A549 (cell line): Measurements from ENCODE around the gene ROBO1. TPM values are rescaled to one million over a fixed set of nuclear protein-coding genes. Genes with fewer than 3 reads are reported as not detected.

Experiments used
- ATAC-seq, 2 experiments: fragments of 200-7000 bp in 1 of 2; fragments of >200 bp in 1 of 2; cut with Nextera tagmentation in 1 of 2; cut with Tn5 transposase in 1 of 2; 3 replicates each; pipeline versions ENCODE4 v1.8.0 to v1.9.1; 2018 to 2020; ENCODE audit warnings: mild to moderate bottlenecking in 1 of 2, moderate library complexity in 1 of 2
- CTCF ChIA-PET: fragments of 300-600 bp; sonication (Branson Sonifier 250); formaldehyde crosslinking; extraction: SDS; loops from one replicate; lab custom pipeline; 2021; ENCODE audit warnings: antibody characterized with exemption, inconsistent platforms; lab: Yijun Ruan, JAX
- POLR2A ChIA-PET: fragments of 350-600 bp; formaldehyde crosslinking; extraction: SDS; loops from one replicate; lab custom pipeline; 2021; ENCODE audit warnings: antibody characterized with exemption, inconsistent platforms; lab: Yijun Ruan, JAX
- DNase-seq, 2 experiments: peaks; one replicate each; pipeline versions ENCODE4 v3.0.0 to v3.0.0-alpha.2; 2011 to 2016; ENCODE audit warnings: low read depth in 1 of 2, low spot score in 1 of 2
- FAIRE-seq: peaks from 2 replicates; lab custom pipeline; 2011; peaks lifted over from hg19 to GRCh38; lab: Jason Lieb, UNC
- H3K27ac ChIP-seq, 2 experiments: fragments of >200 bp; sonication (Bioruptor Twin); formaldehyde crosslinking; 3 replicates each; pipeline ENCODE4 v1.5.1; 2016 to 2017
- H3K4me1 ChIP-seq: fragments of >200 bp; sonication (Bioruptor Twin); formaldehyde crosslinking; 3 replicates; pipeline ENCODE4 v1.6.1; 2016
- H3K4me2 ChIP-seq: fragments of >200 bp; sonication (Bioruptor Twin); formaldehyde crosslinking; 3 replicates; pipeline ENCODE4 v1.6.1; 2016
- H3K4me3 ChIP-seq: fragments of >200 bp; sonication (Bioruptor Twin); formaldehyde crosslinking; 3 replicates; pipeline ENCODE4 v1.5.1; 2016
- H3K9me3 ChIP-seq: fragments of >200 bp; sonication (Bioruptor Twin); formaldehyde crosslinking; 3 replicates; pipeline ENCODE4 v1.6.1; 2016
- ATOH8 ChIP-seq: fragments of 250-450 bp; sonication (Bioruptor Pico); IDR thresholded peaks from 2 replicates; pipeline ENCODE4 v1.5.0; 2020; ENCODE audit warnings: low read depth, mild to moderate bottlenecking, moderate library complexity
- BHLHE40 ChIP-seq: IDR thresholded peaks from 2 replicates; pipeline ENCODE4 v1.6.1; 2012; ENCODE audit warnings: low read depth, low read length, inconsistent platforms
- CBX2 ChIP-seq: fragments of 200-600 bp; sonication (generic); IDR thresholded peaks from 2 replicates; pipeline ENCODE4 v1.6.1; 2016; ENCODE audit warnings: low read depth, mild to moderate bottlenecking, borderline replicate concordance
- CBX8 ChIP-seq: fragments of 200-600 bp; sonication (generic); IDR thresholded peaks from 2 replicates; pipeline ENCODE4 v1.6.1; 2016
- CEBPB ChIP-seq, 2 experiments: fragments of >200 bp in 1 of 2; sonication (Bioruptor Twin) in 1 of 2; formaldehyde crosslinking in 1 of 2; IDR thresholded peaks; 2 replicates each; pipeline ENCODE4 v1.6.1; 2012 to 2016
- CTCF ChIP-seq: fragments of >200 bp; sonication (Bioruptor Twin); formaldehyde crosslinking; IDR thresholded peaks from 3 replicates; pipeline ENCODE4 v1.5.1; 2016
- E2F6 ChIP-seq: IDR thresholded peaks from 2 replicates; pipeline ENCODE4 v1.6.1; 2012; ENCODE audit warnings: low read depth, borderline replicate concordance
- ESRRA ChIP-seq: fragments of 150-350 bp; IDR thresholded peaks from 2 replicates; pipeline ENCODE4 v1.6.1; 2014; ENCODE audit warnings: mild to moderate bottlenecking, low read length, borderline replicate concordance
- GATA3 ChIP-seq: IDR thresholded peaks from 2 replicates; pipeline ENCODE4 v1.6.1; 2012; ENCODE audit warnings: borderline replicate concordance
- HES2 ChIP-seq: fragments of >200 bp; sonication (Bioruptor Twin); formaldehyde crosslinking; IDR thresholded peaks from 2 replicates; pipeline ENCODE4 v1.6.1; 2016
- HOXA7 ChIP-seq: fragments of 250-450 bp; sonication (Bioruptor Pico); IDR thresholded peaks from 2 replicates; pipeline ENCODE4 v1.5.0; 2020; ENCODE audit warnings: mild to moderate bottlenecking, moderate library complexity
- HOXB5 ChIP-seq: fragments of 250-450 bp; sonication (Bioruptor Pico); IDR thresholded peaks from 2 replicates; pipeline ENCODE4 v1.5.0; 2020; ENCODE audit warnings: mild to moderate bottlenecking, moderate library complexity
- JUNB ChIP-seq: fragments of >200 bp; sonication (Bioruptor Twin); formaldehyde crosslinking; IDR thresholded peaks from 2 replicates; pipeline ENCODE4 v1.6.1; 2016
- KDM5A ChIP-seq: fragments of 200-600 bp; sonication (generic); IDR thresholded peaks from 2 replicates; pipeline ENCODE4 v1.6.1; 2016; ENCODE audit warnings: antibody characterized with exemption, mild to moderate bottlenecking
- MAZ ChIP-seq: fragments of 150-350 bp; IDR thresholded peaks from 2 replicates; pipeline ENCODE4 v1.6.1; 2014; ENCODE audit warnings: antibody characterized with exemption, low read depth, low read length, borderline replicate concordance
- MYC ChIP-seq: IDR thresholded peaks from 2 replicates; pipeline ENCODE4 v1.6.1; 2012; ENCODE audit warnings: mild to moderate bottlenecking, inconsistent platforms, low read length, improper control_type of control experiment, borderline replicate concordance
- NR3C1 ChIP-seq: fragments of >200 bp; sonication (Bioruptor Twin); formaldehyde crosslinking; IDR thresholded peaks from 3 replicates; pipeline ENCODE4 v1.6.1; 2017
- PBX3 ChIP-seq: IDR thresholded peaks from 2 replicates; pipeline ENCODE4 v1.6.1; 2012
- RAD21 ChIP-seq, 2 experiments: fragments of >200 bp in 1 of 2; sonication (Bioruptor Twin) in 1 of 2; formaldehyde crosslinking in 1 of 2; IDR thresholded peaks in 1 of 2; conservative IDR thresholded peaks in 1 of 2; 2 replicates in 1 of 2; 3 replicates in 1 of 2; pipeline ENCODE4 v1.6.1; 2012 to 2018; ENCODE audit warnings: inconsistent platforms in 1 of 2
- RARB ChIP-seq: fragments of 250-450 bp; sonication (Bioruptor Pico); IDR thresholded peaks from 2 replicates; pipeline ENCODE4 v1.8.0; 2021; ENCODE audit warnings: mild to moderate bottlenecking, moderate library complexity
- RCOR1 ChIP-seq: fragments of 150-350 bp; IDR thresholded peaks from 2 replicates; pipeline ENCODE4 v1.6.1; 2014; ENCODE audit warnings: antibody characterized with exemption, low read length, low read depth
- RFX5 ChIP-seq: fragments of 450-650 bp; IDR thresholded peaks from 2 replicates; pipeline ENCODE4 v1.7.1; 2014; ENCODE audit warnings: antibody characterized with exemption, mild to moderate bottlenecking, moderate library complexity
- RNF2 ChIP-seq: fragments of 200-600 bp; sonication (generic); IDR thresholded peaks from 2 replicates; pipeline ENCODE4 v1.6.1; 2016; ENCODE audit warnings: low read depth, mild to moderate bottlenecking, antibody characterized with exemption, moderate library complexity, borderline replicate concordance
- SREBF2 ChIP-seq: fragments of 450-650 bp; IDR thresholded peaks from 2 replicates; pipeline ENCODE4 v1.6.1; 2014; ENCODE audit warnings: mild to moderate bottlenecking, moderate library complexity
- USF2 ChIP-seq: fragments of 450-650 bp; IDR thresholded peaks from 2 replicates; pipeline ENCODE4 v1.6.1; 2014; ENCODE audit warnings: antibody characterized with exemption
- ZC3H11A ChIP-seq: fragments of 450-650 bp; IDR thresholded peaks from 2 replicates; pipeline ENCODE4 v1.6.1; 2014; ENCODE audit warnings: antibody characterized with exemption, mild to moderate bottlenecking
- ZFP36 ChIP-seq: fragments of 450-650 bp; IDR thresholded peaks from 2 replicates; pipeline ENCODE4 v1.6.1; 2014; ENCODE audit warnings: borderline replicate concordance; ENCODE audit not compliant: partially characterized antibody
- ZNF302 ChIP-seq: fragments of 250-450 bp; sonication (Bioruptor Pico); IDR thresholded peaks from 2 replicates; pipeline ENCODE4 v1.9.0; 2021; ENCODE audit warnings: inconsistent platforms, mild to moderate bottlenecking, moderate library complexity
- WGBS: methylation state at CpG from one replicate; pipeline ENCODE4 v1.1.6; 2017; ENCODE audit errors: missing lambda C conversion rate; 5-methylcytosine and 5-hydroxymethylcytosine counted together
- polyA plus RNA-seq, 4 experiments: library from polyadenylated mRNA; depleted of rRNA in 3 of 4; stranded (reverse); fragments of >200 nt; fragmentation: RNase III in 1 of 4; extraction: RNeasy Plus Mini Kit Qiagen cat#74134 plus additional on column Dnase treatment in 1 of 4; gene quantifications; 2 replicates in 3 of 4; 3 replicates in 1 of 4; pipeline ENCODE4 v1.2.3, GENCODE V29; 2011 to 2017

Gene ROBO1
- polyA plus RNA-seq, 2 of the 4 experiments (the other 2 are of a cell fraction), result 25.3 to 35.6 TPM

GRCh38 chr3:78878011-78878410 is 889.8 kb downstream of the ROBO1 start:
- H3K9me3 ChIP-seq, result no peaks in the 10 kb centered on the region
- CTCF ChIA-PET, result no interaction called here
- H3K27ac ChIP-seq, result peak overlapping the region in 1 of 2 experiments; percentile 49; a peak in 2 of 6 replicates
- no peak for DNase-seq
- FAIRE-seq, result no peak
- no peak overlapping the region for H3K4me3 ChIP-seq
- POLR2A ChIA-PET, result no interaction called here
- TF ChIP-seq BHLHE40 (no peak), JUNB (no peak), RARB (CRISPR knock-in tag) (no peak), SREBF2 (no peak), CBX2 (no peak), CEBPB (IDR thresholded peaks at IDR 0.05) (no peak), HES2 (no peak), CBX8 (no peak), RNF2 (no peak), NR3C1 (no peak)
- TF ChIP-seq, all 56 proteins: peak for 0
- H3K4me2 ChIP-seq, result no peak overlapping the region
- peaks cover 16% of the 10 kb centered on the region; the same call in 2 of the 3 replicates for H3K4me1 ChIP-seq
- no peak for ATAC-seq
- 72% methylated on average over 4 of the region's 4 CpGs for WGBS

GRCh38 chr3:78875851-78876250 is 891.9 kb downstream of the ROBO1 start:
- no peak overlapping the region for H3K4me2 ChIP-seq
- CTCF ChIA-PET, result no interaction called here
- peak; percentile 74 for FAIRE-seq
- H3K4me3 ChIP-seq, result no peak overlapping the region
- no peaks in the 10 kb centered on the region for H3K9me3 ChIP-seq
- POLR2A ChIA-PET, result no interaction called here
- DNase-seq, result no peak
- no peak overlapping the region for H3K27ac ChIP-seq
- TF ChIP-seq GATA3, result no peak
- no peak for TF ChIP-seq CTCF
- no peak for TF ChIP-seq ESRRA
- TF ChIP-seq NR3C1, result no peak
- no peak for TF ChIP-seq PBX3
- no peak for TF ChIP-seq MYC
- no peak for TF ChIP-seq ZNF302 (CRISPR knock-in tag)
- no peak for TF ChIP-seq USF2
- no peak for TF ChIP-seq E2F6
- no peak for TF ChIP-seq MAZ
- peaks cover 34% of the 10 kb centered on the region; the same call in 2 of the 3 replicates for H3K4me1 ChIP-seq
- ATAC-seq, result no peak

GRCh38 chr3:78875436-78875835 is 892.4 kb downstream of the ROBO1 start:
- ChIA-PET CTCF (no interaction called here), POLR2A (no interaction called here)
- Histone ChIP-seq H3K27ac (no peak overlapping the region), H3K4me3 (no peak overlapping the region), H3K4me1 (peaks cover 34% of the 10 kb centered on the region; the same call in 2 of the 3 replicates), H3K9me3 (no peaks in the 10 kb centered on the region), H3K4me2 (no peak overlapping the region)
- ATAC-seq (no peak), DNase-seq (no peak), FAIRE-seq (no peak)
- no peak for TF ChIP-seq ATOH8 (CRISPR knock-in tag)
- no peak for TF ChIP-seq KDM5A
- TF ChIP-seq RNF2, result no peak
- no peak for TF ChIP-seq HOXB5
- TF ChIP-seq SREBF2, result no peak
- no peak for TF ChIP-seq RCOR1
- no peak for TF ChIP-seq NR3C1
- no peak for TF ChIP-seq JUNB
- TF ChIP-seq ZFP36, result no peak
- TF ChIP-seq CBX2, result no peak
- no peak for TF ChIP-seq RAD21 (conservative IDR thresholded peaks at IDR 0.05 in 1 of 2, IDR thresholded peaks at IDR 0.05 in 1 of 2)
- no peak for TF ChIP-seq HOXA7 (CRISPR knock-in tag)
- no peak for TF ChIP-seq ZC3H11A
- no peak for TF ChIP-seq CEBPB (IDR thresholded peaks at IDR 0.05)
- no peak for TF ChIP-seq RFX5
- WGBS, result 43% methylated on average over 4 of the region's 4 CpGs
